ENCODE results near the gene VAMP5. TPM values are rescaled to one million over a fixed set of nuclear protein-coding genes. Genes with fewer than 3 reads are reported as not detected.
A peak's percentile ranks its signal among the peaks of the same experiment; 100 is the strongest.
"Not testable (repeated sequence)": the region's sequence is repeated elsewhere in the genome, so short reads cannot be mapped to it uniquely, and the experiment has no call there.

Gene VAMP5
- total RNA-seq, 1 donor from 2014 or later = 47.3 TPM

DNA sequence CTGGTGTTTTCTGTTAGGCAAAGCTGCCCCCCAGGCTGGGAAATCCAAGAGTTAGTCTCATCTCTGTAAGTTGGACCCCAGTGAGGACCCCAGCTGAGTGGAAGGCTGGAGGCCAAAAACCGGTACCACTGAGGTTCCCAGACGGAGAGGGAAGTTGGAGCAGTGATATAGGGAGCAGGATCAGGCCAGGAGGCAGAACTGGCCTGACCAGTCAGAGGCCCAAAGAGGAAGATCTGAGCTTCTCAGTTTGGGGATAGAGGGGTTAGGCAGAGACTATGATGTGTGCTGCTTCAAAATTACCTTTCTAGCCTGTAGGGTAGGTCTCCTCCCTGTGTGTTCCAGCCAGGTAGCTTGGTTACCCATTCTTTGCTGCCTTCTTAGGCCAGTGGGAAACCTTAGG lies 6.7 kb downstream of the VAMP5 start:
- intact Hi-C loops (cut with micrococcal nuclease) = no loop called here
- Histone ChIP-seq H3K9me3 (replicated peaks) (no peaks in the 10 kb centered on the region), H3K27ac (replicated peaks) (peak overlapping the region; percentile 94), H3K36me3 (no peaks in the 10 kb centered on the region), H3K4me3 (peak overlapping the region; percentile 9), H3K4me1 (peaks cover 85% of the 10 kb centered on the region), H3K27me3 (ENCODE audit: low read depth) (no peaks in the 10 kb centered on the region)
- TF ChIP-seq, protein P1, sequence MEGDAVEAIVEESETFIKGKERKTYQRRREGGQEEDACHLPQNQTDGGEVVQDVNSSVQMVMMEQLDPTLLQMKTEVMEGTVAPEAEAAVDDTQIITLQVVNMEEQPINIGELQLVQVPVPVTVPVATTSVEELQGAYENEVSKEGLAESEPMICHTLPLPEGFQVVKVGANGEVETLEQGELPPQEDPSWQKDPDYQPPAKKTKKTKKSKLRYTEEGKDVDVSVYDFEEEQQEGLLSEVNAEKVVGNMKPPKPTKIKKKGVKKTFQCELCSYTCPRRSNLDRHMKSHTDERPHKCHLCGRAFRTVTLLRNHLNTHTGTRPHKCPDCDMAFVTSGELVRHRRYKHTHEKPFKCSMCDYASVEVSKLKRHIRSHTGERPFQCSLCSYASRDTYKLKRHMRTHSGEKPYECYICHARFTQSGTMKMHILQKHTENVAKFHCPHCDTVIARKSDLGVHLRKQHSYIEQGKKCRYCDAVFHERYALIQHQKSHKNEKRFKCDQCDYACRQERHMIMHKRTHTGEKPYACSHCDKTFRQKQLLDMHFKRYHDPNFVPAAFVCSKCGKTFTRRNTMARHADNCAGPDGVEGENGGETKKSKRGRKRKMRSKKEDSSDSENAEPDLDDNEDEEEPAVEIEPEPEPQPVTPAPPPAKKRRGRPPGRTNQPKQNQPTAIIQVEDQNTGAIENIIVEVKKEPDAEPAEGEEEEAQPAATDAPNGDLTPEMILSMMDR (IDR thresholded peaks at IDR 0.05; ENCODE audit: borderline replicate concordance) = no peak
- DNase-seq = no peak

DNA sequence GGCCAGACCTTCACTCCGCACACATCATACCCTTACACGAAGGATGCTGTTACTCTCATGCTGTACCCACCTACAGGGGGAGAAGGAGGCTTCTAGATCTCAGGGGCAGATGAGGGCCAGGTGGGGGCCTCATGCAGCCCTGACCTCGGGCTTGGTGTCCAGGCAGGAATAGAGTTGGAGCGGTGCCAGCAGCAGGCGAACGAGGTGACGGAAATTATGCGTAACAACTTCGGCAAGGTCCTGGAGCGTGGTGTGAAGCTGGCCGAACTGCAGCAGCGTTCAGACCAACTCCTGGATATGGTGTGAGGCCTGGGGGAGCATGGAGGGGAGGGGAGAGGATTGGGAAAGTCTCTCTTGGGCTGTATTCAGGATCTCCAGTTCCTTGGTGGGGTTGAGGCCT lies 7.3 kb downstream of the VAMP5 start:
- Histone ChIP-seq H3K27me3 (ENCODE audit: low read depth) (no peaks in the 10 kb centered on the region), H3K27ac (replicated peaks) (peak overlapping the region; percentile 94), H3K4me3 (no peak overlapping the region), H3K4me1 (peaks cover 85% of the 10 kb centered on the region), H3K9me3 (replicated peaks) (no peaks in the 10 kb centered on the region), H3K36me3 (no peaks in the 10 kb centered on the region)
- DNase-seq = no peak
- intact Hi-C loops (cut with micrococcal nuclease) = no loop called here
- TF ChIP-seq, protein P1 (IDR thresholded peaks at IDR 0.05; ENCODE audit: borderline replicate concordance) = no peak

DNA sequence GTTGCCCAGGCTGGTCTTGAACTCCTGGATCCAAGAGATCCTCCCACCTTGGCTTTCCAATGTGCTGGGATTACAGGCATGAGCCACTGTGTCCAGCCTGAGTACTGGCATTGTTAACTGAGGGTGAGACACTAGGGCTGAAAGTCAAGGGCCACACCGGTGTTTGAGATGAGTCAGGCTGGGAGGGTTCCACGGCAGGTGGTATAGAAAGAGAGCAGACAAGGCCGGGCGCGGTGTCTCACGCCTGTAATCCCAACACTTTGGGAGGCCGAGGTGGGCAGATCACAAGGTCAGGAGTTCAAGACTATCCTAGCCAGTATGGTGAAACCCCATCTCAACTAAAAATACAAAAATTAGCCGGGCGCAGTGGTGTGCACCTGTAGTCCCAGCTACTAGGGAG lies 8.1 kb downstream of the VAMP5 start:
- DNase-seq; intact Hi-C loops (cut with micrococcal nuclease): not testable (repeated sequence)
- H3K27ac ChIP-seq (replicated peaks) = peak overlapping the region; percentile 94

DNA sequence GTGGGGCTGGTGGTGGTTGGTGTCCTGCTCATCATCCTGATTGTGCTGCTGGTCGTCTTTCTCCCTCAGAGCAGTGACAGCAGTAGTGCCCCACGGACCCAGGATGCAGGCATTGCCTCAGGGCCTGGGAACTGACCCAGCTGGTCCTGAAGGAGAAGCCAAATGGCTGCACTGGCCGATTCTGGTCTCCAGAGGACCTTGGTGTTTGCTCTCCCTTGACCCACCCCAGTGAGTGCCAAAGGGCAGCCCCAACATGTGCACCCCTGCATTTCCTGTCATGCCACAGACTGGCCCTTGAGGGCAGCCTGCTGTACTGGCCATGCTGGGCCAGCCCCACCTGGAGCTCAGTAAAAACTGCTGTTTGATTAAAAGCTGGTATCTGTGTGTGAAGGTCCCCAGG lies 8.8 kb downstream of the VAMP5 start:
- Histone ChIP-seq H3K4me3 (no peak overlapping the region), H3K4me1 (peaks cover 83% of the 10 kb centered on the region), H3K27me3 (ENCODE audit: low read depth) (no peaks in the 10 kb centered on the region), H3K27ac (replicated peaks) (no peak overlapping the region), H3K36me3 (peaks cover 13% of the 10 kb centered on the region), H3K9me3 (replicated peaks) (no peaks in the 10 kb centered on the region)
- TF ChIP-seq, protein P1 (IDR thresholded peaks at IDR 0.05; ENCODE audit: borderline replicate concordance) = no peak
- intact Hi-C loops (cut with micrococcal nuclease) = no loop called here
- DNase-seq = no peak

More for the DNA sequence above, 8.1 kb downstream of the VAMP5 start:
- H3K4me3 ChIP-seq; H3K36me3 ChIP-seq; H3K27me3 ChIP-seq (ENCODE audit: low read depth); H3K9me3 ChIP-seq (replicated peaks): not testable (repeated sequence)
- peaks cover 85% of the 10 kb centered on the region for H3K4me1 ChIP-seq

DNA sequence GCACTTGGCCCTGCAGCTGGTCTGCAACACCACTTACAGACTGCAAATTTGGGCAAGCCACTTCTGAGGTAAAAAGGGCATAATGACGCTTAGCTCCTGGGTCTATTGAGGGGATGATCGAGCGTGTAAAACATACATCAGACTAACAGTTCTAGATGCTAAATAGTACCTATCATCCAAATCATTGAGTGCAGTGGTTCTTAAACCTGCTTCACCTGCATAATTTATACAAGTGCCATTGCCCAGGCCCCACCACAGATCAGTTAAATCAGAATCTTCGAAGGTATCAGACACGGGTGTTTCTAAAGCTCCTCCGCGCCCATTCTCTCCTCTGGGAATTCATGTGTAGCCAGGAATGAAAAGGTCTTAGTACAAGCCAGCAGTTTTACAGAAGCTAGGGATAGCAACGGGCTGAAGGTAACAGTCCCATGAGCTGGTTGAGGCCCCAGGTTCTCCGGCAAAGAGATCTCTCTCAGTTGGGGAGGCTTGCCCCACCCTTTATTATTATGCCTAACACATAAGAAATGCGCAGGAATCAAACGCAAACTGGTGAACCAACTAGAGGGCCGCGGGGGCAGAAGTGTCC lies 10.6 kb downstream of the VAMP5 start:
- Histone ChIP-seq H3K36me3 (peaks cover 29% of the 10 kb centered on the region), H3K27ac (replicated peaks) (peak overlapping the region; percentile 93), H3K4me3 (peak overlapping the region; percentile 91), H3K9me3 (replicated peaks) (no peaks in the 10 kb centered on the region), H3K4me1 (peaks cover 65% of the 10 kb centered on the region), H3K27me3 (ENCODE audit: low read depth) (no peaks in the 10 kb centered on the region)
- DNase-seq = no peak
- intact Hi-C loops (cut with micrococcal nuclease) = no loop called here
- TF ChIP-seq, protein P1 (IDR thresholded peaks at IDR 0.05; ENCODE audit: borderline replicate concordance) = no peak

DNA sequence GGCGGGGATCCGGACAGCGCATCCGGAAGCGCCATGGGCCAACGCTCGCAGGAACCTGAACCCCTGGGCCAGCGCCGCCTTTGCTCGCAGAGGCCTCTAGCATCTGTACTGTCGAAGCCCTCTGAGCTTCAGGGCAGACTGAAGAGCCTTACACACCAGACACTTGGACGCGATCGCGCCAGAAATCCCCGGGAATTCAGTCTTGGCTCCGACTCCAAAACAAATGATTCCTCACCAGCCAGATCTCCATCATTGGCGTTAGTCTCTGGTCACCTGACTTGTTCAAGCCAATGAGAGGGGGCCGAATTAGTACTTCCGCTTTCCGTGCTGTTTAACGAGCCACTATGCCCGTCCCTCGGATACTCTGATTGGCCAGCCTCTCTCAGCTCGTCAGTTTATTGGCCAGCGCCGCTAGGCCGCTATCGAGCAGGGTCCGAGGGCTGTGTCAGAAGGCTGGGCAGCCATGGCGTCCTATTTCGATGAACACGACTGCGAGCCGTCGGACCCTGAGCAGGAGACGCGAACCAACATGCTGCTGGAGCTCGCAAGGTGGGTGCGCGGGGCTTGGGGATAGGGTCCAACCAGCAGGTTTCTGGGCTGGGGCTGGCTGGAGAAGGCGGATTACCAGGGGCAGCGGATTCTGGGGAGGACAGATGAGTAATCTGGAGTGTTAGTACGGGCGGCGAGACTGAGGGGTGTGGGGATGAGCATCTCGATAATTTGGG lies 11.2 kb downstream of the VAMP5 start, which contains the start of gene RNF181:
Gene RNF181, plus strand, starts transcription at position 445 of the 725 bp plus-strand sequence. Its CDS starts 19 bp downstream, at position 464.
- no peaks in the 10 kb centered on the region for H3K9me3 ChIP-seq (replicated peaks)
- H3K4me3 ChIP-seq = peak within 1 kb of the TSS; percentile 91
- peak; percentile 93 for DNase-seq
- peak within 1 kb of the TSS; percentile 93 for H3K27ac ChIP-seq (replicated peaks)
- TF ChIP-seq, protein P1 (IDR thresholded peaks at IDR 0.05; ENCODE audit: borderline replicate concordance) = no peak
- no peaks in the 10 kb centered on the region for H3K27me3 ChIP-seq (ENCODE audit: low read depth)
- peaks cover 59% of the 10 kb centered on the region for H3K4me1 ChIP-seq
- intact Hi-C loops (cut with micrococcal nuclease) = no loop called here
- H3K36me3 ChIP-seq = peaks cover 31% of the 10 kb centered on the region

Data from left ventricle myocardium inferior (tissue), 1 donor.